ENCODE results near the gene IREB2. TPM values are rescaled to one million over a fixed set of nuclear protein-coding genes. Genes with fewer than 3 reads are reported as not detected.
"Not testable (repeated sequence)": the region's sequence is repeated elsewhere in the genome, so short reads cannot be mapped to it uniquely, and the experiment has no call there.

IREB2 gene, protein sequence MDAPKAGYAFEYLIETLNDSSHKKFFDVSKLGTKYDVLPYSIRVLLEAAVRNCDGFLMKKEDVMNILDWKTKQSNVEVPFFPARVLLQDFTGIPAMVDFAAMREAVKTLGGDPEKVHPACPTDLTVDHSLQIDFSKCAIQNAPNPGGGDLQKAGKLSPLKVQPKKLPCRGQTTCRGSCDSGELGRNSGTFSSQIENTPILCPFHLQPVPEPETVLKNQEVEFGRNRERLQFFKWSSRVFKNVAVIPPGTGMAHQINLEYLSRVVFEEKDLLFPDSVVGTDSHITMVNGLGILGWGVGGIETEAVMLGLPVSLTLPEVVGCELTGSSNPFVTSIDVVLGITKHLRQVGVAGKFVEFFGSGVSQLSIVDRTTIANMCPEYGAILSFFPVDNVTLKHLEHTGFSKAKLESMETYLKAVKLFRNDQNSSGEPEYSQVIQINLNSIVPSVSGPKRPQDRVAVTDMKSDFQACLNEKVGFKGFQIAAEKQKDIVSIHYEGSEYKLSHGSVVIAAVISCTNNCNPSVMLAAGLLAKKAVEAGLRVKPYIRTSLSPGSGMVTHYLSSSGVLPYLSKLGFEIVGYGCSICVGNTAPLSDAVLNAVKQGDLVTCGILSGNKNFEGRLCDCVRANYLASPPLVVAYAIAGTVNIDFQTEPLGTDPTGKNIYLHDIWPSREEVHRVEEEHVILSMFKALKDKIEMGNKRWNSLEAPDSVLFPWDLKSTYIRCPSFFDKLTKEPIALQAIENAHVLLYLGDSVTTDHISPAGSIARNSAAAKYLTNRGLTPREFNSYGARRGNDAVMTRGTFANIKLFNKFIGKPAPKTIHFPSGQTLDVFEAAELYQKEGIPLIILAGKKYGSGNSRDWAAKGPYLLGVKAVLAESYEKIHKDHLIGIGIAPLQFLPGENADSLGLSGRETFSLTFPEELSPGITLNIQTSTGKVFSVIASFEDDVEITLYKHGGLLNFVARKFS
- total RNA-seq: 17.7 and 25.7 TPM in 2 replicates

DNA sequence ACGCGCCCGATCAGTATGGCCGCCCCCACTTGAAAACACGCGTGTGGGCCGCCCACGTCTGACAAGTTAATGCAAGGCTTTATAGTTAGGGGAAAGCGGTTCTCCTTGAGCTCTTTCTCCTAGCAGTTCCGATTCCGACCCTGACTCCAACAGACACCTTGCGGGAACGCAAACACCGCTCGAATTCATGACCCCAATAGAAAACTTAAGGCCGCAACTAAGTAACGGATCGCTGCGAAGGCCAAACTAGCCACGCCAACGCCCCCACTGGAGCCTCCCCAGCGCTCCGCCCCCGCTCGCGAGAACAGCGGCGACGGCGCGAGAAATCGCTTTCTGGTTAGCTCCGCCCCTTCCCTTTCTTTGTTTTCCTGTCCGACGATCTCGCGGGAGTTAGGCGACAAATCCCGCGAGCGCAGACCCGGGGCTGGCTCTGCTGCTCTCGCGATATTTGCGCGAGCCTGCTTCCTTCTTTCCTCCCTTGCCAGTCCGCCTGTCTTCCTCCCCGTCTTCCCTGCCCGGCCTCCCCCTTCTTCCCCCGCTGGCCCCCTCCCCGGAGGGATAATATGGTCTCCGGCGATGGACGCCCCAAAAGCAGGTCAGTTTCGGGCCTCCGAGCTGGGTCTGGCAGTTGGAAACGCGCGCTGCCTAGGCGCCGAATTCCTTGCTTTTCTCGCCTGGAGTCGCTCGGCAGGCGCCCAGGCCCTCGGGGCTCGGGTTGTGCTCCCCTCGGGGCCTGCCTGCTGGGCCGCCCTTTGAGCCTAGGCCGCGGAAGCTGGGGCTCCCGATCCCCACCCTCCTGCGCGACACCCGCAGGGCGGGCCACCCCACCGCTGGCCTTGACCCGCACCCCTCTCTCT is at the start of gene IREB2:
IREB2 (plus strand) TSS at position 455 of the 857 bp plus-strand sequence; CDS start at position 577, 122 bp downstream.
- DNase-seq (ENCODE audit: low read depth in 2 of 2): peak; percentile 97 to 99

DNA sequence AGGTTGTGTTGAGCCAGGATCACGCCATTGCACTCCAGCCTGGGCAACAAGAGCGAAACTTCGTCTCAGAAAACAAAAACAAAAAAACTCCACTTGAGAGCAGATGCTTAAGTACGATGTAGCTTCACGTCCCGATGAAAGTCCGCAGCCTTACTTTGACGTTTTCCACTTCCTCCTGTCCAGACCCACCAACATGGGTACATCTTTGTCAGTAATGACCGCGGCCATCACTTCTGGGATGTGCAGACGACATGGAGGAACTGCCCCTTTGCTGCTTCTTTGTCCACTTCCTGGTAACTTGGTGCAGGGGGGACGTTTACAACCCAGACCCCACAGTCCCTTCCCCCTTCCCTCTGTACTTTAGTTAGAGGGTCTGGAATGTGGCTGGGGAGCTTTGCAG is 49.2 kb upstream of the IREB2 start:
- DNase-seq (ENCODE audit: low read depth in 2 of 2): no peak

DNA sequence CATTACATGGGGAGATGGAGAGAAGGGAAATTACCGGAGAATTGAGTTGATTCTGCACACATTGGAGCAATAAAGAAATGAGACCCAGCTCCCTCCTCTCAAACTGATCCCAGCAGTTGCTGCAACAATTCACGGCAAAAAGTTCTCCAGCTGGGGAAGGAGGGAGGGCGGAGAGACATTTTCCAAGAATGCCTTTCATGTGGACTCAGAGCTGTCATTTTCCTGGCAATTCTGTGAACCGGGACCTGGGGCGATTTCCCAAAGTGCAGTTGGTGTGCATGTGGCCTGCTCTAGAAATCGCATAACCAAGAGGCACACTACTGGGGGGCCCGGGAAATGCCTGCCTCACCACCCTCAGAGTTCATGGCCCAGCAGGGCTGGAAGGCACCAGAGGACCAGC is 48.7 kb upstream of the IREB2 start:
- no peak for DNase-seq (ENCODE audit: low read depth in 2 of 2)

DNA sequence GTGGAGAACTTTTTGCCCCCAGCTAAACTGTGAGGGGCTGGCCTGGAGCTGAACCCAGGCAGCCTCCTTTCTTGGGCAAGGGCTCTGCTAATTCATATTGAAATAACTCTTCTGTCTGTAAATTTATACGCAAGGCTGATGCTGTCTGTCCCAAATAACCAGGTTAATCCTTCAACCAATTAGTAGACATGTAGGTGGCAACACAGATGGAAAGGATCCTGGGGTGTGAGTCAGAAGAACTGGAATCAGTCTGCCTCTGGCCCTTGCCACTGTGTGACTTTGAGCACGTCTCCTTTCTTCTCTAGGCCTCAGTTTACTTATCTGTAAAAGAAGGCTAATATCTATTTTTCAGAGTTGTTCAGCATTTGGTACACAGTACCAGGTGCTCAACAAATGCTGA is 48.3 kb upstream of the IREB2 start:
- no peak for DNase-seq (ENCODE audit: low read depth in 2 of 2)

DNA sequence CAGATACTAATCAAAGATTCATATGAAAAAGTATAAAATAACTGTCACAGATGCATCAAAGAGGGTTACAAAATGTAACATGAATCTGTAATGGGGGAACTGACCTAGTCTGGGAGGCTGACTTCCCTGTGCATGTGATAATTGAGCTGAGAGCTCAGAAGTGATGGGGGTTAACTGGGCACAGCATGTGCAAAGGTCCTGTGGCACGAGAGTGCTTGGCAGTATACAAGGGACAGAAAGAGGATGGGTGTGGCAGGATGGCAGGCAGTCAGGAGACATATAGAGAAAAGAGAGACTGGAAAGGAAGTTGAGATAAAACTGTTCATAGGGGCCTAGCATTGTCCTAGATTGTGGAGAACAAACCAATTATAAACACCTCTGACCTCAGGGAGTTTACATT is 47.8 kb upstream of the IREB2 start:
- DNase-seq (ENCODE audit: low read depth in 2 of 2): no peak

DNA sequence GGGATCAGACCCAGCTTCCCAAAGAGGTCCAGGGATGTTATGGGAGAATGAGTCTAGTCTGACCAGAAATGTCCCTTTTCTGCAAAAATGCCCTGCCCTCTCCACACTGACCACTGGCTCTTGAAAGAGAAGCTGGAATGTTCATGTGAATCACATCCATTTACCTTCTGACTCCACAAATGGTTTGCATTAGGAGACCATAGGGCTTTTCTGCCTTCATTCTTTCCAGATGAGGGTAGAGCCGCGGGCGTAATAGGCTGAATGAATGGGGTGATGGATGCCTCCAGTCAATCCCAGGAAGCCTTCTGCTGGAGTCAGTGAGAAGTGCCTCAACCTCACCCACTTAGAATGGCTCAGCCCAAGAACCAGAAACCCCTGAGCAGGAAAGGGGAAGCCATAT is 47.2 kb upstream of the IREB2 start:
- no peak for DNase-seq (ENCODE audit: low read depth in 2 of 2)

DNA sequence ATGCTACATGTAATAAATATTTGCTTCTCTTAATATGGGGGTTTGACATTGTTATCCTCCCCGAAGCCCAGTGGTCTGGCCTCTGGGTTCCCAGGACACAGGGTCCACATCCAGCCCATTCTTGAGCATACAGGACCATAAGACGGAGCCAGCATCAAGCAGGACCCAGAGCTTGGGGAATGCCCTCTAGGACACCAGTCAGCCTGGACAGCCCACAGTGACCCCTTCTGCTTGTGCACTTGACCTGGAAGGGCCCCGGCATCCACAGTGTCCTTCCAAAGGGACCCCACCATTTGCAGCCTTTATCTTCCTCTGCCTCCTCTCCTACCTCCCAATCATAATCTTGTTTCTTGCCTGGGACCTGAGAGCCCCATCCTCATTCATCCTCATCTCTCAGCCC is 46.2 kb upstream of the IREB2 start:
- no peak for DNase-seq (ENCODE audit: low read depth in 2 of 2)

DNA sequence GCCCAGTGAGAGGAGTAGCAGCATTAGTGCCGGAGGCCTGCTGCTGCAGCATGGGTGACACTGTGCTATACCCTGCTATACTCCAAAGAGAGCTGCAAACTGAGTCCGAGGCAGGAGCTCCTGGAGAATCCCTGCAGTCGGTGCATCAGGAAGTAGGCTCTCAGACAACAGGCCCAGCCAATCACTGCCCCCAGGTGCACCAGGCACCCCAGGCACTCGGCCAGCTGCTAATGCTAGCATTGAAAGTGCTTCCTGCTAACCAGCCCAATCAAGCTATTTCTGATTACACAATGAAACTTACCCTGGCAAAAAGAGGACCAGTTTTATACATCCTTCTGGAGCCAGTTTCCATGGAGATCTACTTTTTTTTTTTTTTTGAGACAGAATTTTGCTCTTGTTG is 45.6 kb upstream of the IREB2 start:
- DNase-seq (ENCODE audit: low read depth in 2 of 2): no peak

DNA sequence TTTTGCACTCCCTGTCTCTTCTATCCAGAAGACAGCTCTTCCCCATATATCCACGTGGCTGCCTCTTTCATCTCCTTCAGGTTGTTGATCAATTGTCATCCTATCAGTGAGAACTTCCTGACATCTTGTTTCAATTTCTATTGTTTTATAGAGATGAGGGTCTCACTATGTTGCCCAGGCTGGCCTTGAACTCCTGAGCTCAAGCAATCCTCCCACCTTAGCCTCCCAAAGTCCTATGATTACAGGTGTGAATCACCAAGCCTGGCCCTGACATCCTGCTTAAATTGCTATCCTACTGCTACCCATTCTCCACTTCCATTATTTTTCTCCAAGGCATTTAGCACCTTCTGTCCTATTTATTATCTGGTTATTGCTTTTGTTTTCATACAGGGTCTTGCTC is 44.9 kb upstream of the IREB2 start:
- DNase-seq (ENCODE audit: low read depth in 2 of 2): no peak

DNA sequence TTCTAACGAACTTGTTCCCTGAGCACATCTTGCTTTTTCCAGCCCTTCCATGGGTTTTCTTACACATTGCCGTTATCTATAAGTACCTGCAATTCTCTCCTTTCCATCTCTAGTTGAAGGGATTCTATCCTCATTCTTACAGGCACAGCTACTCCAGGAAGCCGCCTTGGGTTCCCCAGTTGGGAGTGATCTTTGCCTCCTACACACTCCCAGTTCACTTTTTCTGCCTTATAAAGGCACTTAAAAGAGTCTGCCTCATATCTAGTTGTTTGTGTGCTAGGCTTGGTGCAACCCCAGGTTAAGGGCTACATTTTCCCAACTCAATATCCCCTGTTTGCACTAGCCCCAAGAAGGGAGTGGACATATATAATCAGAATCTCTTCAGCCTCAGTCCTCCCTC is 44.0 kb upstream of the IREB2 start:
- DNase-seq (ENCODE audit: low read depth in 2 of 2): no peak

DNA sequence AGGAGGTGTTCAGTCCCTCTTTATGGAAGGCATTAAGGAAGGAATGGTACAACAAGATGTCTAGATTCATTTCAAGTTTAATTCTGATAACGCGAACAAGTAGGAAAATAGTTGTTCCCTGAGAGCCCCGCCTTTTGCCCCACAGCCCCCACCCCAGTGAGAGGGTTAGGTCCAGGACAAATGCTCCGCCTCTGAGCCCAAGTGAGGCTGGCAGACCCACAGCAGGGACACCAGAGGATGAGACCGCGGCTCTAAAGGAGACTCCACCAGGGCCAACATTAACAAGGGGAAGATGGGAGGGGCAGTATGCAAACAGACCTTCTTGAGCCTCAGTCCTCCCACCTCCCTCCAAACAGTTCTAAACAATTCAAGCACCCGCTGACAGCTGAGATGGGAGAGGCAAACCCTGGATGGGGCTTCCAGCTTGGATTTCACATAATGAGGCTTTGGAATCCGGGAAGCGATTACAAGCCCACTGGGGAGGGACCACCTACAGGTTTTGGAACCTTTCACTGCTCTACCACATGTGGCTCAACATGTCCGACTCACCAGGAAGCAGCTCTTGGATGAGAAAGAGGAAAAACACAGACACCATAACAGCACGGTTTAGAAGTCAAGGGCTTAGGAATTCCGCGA is 42.9 kb upstream of the IREB2 start:
- DNase-seq (ENCODE audit: low read depth in 2 of 2): no peak

DNA sequence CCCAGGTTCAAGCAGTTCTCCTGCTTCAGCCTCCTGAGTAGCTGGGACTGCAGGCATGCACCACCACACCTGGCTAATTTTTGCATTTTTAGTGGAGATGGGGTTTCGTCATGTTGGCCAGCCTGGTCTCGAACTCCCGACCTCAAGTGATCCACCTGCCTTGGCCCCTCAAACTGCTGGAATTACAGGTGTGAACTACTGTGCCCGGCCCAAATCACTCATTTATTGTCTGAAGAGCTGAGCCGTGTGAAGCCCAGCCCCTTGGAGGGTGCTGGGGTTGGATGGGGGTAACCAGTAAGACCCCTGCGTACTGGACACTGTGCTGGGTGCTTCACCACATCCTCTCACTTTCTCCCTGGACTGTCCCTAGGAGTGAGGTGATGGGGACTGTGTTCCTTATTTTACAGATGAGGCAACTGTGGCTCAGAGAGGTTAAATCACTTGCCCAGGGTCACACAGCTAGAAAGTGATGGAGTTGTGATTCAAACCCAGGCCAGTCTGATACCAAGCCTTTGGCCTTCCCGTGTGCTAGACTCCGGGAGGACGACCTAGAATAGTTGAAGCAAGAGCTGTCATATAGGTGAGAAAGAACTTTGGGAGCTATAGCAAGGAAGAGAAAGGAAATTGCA is 41.7 kb upstream of the IREB2 start:
- no peak for DNase-seq (ENCODE audit: low read depth in 2 of 2)

DNA sequence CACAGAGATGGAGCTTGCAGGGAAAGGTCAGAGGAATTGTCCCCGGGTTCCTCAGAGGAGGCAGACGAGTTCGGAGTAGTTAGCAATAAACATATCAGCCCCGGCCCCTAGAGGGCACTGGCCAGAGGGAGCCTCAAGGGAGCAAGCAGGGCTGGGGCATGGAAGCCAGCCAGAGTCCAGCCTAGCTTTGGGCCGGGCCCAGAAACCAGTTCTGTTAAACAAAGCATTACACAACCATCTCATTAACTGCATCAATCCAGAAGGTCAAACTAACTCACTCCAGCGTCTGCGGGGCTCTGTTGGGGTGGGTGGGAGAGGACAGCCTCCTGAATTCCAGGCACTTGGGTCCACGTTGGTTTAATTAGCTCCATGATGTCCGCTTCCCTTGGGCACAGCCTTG is 41.0 kb upstream of the IREB2 start:
- DNase-seq (ENCODE audit: low read depth in 2 of 2): no peak

DNA sequence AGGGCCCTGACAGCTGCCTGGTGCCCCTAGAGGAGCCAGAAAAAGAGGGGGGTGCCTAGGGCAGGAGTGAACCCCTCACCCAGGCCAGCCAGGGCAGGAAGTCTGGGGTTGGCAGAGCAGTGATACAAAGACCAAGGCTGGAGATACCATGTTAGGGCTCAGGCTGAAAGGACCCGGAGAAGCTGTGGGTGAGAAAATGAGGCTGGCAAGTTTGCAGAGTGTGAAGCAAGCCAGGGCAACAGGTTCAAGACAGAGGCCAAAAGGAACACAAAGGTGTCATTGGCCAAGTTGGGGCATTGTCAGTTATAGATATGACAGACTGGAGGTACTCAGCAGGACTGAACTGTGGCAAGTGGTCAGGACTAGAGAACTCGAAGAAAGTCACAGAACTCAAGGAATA is 40.6 kb upstream of the IREB2 start:
- DNase-seq (ENCODE audit: low read depth in 2 of 2): no peak

DNA sequence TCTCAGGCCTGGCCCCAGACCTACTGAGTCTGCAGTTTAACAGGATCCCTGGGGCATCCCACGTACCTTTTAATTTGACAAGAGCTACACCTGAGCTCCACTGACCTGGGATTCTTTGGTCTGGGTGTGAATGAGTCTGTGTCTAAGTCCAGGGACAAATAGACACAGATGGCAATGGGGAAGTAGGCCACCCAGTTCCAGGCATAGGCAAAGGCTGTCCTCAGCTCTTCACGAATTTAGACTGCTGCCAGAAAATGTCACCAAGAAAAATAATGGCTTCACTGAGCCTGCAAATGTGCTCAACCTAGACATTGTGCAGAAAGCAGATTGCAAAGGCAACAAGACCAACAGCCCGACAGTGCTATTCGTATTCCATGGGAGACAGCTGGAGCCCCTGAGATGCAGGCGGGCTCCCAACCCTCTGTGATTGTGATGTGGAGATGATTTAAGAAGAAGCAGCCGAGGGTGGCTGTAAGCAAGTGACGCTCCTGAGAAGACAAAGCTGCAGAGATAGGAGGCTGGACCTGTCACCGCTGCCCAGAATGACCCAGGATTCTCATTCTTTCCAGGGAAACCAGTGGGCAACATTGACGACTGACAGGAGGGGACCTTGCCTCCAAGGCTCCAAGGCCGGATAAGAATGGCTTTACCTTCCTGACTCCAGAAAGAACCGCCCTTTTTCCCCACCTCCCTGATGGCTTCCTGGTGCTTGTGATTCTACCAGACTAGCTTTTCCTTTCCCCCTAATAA is 39.8 kb upstream of the IREB2 start:
- no peak for DNase-seq (ENCODE audit: low read depth in 2 of 2)

DNA sequence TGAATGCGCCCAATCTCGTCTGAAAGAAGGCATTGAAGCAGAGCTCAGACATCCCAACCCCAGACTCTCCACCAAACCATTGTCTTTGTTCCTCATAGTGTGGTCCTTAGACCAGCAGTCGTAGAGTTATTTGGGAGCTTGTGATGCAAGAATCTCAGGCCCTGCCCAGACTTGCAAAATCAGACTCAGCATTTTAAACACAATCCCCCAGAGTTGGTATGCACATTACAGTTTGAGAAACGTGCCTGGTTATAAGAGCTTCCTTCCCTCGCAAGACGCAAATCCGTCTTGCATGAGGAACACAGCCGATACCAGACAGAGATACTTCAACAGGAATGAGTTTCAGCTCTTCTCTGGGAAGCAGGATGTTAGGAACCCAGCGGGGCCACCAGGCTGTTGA is 38.9 kb upstream of the IREB2 start:
- DNase-seq (ENCODE audit: low read depth in 2 of 2): no peak

DNA sequence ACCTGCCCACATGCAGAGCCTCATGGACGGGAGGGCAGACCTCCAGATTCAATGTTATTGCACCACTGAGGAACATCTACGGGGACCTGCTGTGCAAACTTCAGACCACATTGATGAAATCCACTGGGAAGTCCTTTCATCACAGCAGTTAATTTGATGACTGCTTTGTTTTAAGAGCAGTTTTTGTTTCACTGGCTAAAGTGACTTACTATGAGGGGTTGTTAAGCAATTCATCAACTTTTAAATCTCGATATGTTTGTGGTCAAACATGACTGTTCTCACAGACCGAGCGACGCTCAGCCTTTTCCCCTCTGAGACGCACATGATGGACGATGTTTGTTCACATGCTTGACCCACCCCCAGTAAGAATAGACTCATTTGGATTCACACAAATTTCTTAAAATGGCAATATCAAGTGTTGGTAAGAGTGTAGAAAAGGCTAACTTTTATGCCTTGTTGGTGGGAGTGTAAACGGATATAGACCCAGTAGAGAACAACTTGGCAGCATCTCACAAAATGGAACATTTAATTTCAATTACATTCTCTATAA is 35.9 kb upstream of the IREB2 start:
- DNase-seq (ENCODE audit: low read depth in 2 of 2): no peak

DNA sequence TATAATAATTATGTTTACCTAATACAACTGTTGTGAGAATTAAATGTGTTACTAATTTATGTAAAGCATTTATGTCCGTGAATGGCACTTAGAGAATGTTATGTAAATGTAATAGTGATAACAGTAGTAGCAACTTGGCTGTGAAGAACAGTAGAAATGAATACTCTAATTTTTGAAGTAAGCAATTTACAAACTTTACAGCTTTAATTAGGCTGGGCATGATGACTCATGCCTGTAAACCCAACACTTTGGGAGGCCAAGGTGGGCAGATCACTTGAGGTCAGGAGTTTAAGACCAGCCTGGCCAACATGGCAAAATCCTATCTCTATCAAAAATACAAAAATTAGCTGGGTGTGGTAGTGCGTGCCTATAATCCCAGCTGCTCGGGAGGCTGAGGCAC is 33.9 kb upstream of the IREB2 start:
- no peak for DNase-seq (ENCODE audit: low read depth in 2 of 2)

DNA sequence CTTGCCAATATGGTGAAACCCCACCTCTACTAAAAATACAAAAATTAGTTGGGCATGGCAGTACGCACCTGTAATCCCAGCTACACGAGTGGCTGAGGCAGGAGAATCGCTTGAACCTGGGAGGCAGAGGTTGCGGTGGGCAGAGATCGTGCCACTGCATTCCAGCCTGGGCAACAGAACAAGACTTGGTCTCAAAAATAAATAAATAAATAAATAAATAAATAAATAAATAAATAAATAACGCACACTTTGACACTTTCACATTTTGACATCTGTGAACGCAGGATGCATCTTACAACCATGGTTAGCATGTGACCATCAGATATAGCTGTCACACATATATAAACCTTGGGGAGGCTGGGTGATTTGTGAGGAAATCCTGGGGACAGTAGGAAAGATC is 33.2 kb upstream of the IREB2 start:
- DNase-seq (ENCODE audit: low read depth in 2 of 2): not testable (repeated sequence)
